Anterior cingulate cortex (tissue), 58 donors: ENCODE data around the gene SLC20A1.
"Not testable (repeated sequence)": the region's sequence is repeated elsewhere in the genome, so short reads cannot be mapped to it uniquely, and the experiment has no call there.

Experiments
- DNase-seq, 58 donors: peaks; one replicate each; lab custom pipeline; 2025; lab: John Stamatoyannopoulos, UW

The SLC20A1 gene

DNA sequence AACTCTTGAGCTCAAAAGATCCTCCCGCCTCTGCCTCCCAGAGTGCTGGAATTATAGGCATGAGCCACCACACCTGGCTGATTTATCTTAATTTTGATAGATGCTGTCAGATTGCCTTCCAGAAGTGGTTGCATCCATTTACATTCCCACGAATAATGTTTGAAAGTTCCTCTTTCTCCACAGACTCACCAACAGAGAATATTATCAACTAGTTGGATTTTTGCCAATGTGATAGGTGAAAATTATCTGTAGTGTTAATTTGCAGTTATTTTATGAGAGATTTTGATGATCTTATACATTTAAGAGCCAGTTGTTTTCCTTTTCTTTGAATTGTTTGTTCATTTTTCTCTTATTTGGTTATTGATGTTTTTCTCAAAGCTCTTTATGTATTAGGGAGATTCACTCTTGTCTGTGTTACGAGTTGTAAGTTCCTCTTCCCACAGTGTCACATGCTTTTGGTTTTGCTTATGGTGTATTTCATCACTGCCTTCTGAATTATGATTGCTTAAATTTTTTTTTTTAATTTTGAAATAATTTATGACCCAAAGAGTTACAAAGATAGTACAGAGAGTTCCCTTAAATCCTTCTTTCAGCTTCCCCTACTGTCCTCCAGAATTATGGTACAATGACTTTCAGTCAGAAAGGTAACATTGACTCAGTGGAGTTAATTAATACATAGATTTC, 54.4 kb downstream of the SLC20A1 start:
- no peak for DNase-seq

GRCh38 chr2:112701052-112701451, 55.3 kb downstream of the SLC20A1 start:
- peak in 4 of 58 donors; percentile 5 to 14 (median 10) for DNase-seq

- no peak for DNase-seq
These were observed 57.9 kb downstream of the SLC20A1 start for GRCh38 chr2:112703684-112704083.

DNA sequence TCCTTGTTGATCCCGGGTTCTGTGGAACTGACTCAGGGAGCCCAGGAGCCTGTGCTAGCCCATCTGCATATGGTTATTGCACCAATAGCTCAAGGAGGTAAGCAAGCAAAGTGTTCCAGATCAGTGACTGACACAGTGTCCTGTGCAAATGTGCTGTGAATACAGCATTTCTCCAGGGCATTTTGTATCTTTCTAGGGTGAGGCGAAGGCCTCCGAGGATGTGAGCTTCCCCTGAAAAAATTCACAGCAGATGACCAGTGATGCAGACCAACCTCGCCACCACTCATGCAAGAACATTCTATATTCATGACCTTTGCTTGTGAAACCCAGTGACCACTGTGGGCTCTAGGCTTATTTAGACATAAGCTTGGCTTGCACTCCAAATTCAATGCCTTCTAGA, 59.8 kb downstream of the SLC20A1 start:
- DNase-seq = no peak

- DNase-seq = no peak
These were observed 60.5 kb downstream of the SLC20A1 start for GRCh38 chr2:112706170-112706664.

DNA sequence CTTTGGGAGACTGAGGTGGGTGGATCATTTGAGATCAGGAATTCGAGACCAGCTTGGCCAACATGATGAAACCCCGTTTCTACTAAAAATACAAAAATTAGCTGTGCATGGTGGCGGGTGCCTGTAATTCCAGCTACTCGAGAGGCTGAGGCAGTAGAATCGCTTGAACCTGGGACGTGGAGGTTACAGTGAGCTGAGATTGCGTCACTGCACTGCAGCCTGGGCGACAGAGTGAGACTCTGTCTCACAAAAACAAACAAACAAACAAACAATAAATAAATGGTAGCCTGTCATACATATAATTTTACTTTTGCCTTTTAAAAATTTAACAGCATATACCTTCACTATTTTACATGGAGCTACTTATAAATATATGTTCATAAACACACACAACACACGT, 61.2 kb downstream of the SLC20A1 start:
- DNase-seq = not testable (repeated sequence)

GRCh38 chr2:112708968-112709367, 63.2 kb downstream of the SLC20A1 start:
- peak in 30 of 58 donors; percentile 15 to 76 (median 37) for DNase-seq

DNA sequence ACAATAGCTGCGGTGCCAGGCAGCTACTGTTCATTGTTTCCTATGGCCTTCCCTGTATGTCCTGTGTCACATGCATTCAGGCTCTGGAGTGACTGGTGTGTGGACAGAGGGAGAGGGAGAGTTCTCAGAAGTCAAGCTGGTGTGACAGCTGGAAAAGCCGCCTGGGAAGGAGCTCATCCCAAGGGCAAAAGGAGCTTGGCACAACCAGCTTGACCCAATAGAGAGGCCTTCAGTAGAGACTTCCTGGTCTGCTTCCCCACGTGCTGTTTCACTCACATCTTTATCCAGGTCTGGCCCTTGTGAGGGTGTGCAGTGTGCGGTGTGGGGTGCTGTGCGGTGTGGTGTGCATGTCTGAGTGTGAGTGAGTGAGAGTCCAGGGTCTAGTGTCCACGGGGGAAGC, 64.0 kb downstream of the SLC20A1 start:
- DNase-seq = no peak

DNA sequence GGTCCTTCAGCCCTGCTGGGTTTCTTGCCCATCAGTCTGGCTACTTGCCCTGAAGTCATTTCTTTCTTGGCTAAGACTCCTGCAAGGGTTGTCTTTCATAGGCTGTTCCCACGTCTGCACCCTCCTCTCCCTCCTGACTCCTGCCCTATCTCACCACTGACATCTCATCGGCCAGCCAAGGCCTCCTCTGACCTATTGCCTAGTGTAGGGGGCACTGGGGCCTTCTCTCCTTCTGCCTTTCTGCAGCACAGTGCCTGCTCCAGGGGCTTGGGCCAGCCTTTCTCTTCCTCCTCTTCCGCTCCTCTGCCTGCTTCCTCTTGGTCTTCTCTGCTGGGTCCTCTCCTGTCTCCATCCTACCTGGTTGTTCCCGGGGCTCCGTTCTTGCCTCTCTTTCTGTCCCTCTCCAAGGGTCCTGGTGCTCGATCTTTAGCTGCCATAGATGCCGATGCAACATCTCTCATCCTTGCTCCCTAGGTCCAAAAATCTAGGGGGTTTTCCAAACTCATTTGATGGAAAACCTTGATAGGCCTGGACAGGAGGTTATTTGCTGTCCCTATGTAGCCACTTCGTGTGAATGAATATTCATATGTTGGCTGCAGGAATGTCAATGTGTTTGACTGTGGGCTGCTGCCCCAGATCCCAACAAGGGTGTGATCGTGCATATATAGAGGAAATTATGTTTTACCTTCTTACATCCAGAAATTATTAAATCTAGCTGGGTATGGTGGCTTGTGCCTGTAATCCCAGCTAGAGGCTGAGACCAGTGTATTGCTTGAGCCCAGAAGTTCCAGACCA, 65.4 kb downstream of the SLC20A1 start:
- DNase-seq = no peak

- DNase-seq = no peak
These were observed 66.7 kb downstream of the SLC20A1 start for GRCh38 chr2:112712465-112712864.

GRCh38 chr2:112712903-112713584, 67.3 kb downstream of the SLC20A1 start:
- DNase-seq = peak in 4 of 58 donors; percentile 9 to 39 (median 20)
